Chondrocyte (in vitro differentiated cells): ENCODE data around the gene CENPU. TPM values are rescaled to one million over a fixed set of nuclear protein-coding genes. Genes with fewer than 3 reads are reported as not detected.

ENCODE experiments used
- DNase-seq: peaks from one replicate; pipeline ENCODE4 v3.0.0; 2021; ENCODE audit warnings: mixed read lengths, low spot score
- H3K27ac Mint-ChIP-seq: one replicate; pipeline ENCODE4 v1.8.0; 2021; ENCODE audit warnings: mild to moderate bottlenecking, moderate library complexity, mixed read lengths; ENCODE audit not compliant: unreplicated experiment
- H3K27me3 Mint-ChIP-seq: 2 replicates; pipeline ENCODE4 v1.8.0; 2021; ENCODE audit warnings: low read depth, mixed read lengths
- H3K36me3 Mint-ChIP-seq: 2 replicates; pipeline ENCODE4 v1.8.0; 2021; ENCODE audit warnings: low read depth, mixed read lengths
- H3K4me1 Mint-ChIP-seq: 2 replicates; pipeline ENCODE4 v1.8.0; 2021; ENCODE audit warnings: low read depth, mild to moderate bottlenecking, mixed read lengths
- H3K4me3 Mint-ChIP-seq: one replicate; pipeline ENCODE4 v1.8.0; 2021; ENCODE audit warnings: mild to moderate bottlenecking, moderate library complexity, mixed read lengths; ENCODE audit not compliant: unreplicated experiment
- H3K9me3 Mint-ChIP-seq: 2 replicates; pipeline ENCODE4 v1.8.0; 2021; ENCODE audit warnings: low read depth, mixed read lengths
- CTCF ChIP-seq: fragments of 200-600 bp; sonication (generic); IDR thresholded peaks from 2 replicates; pipeline ENCODE4 v1.5.0; 2021; ENCODE audit warnings: antibody characterized with exemption, mild to moderate bottlenecking, moderate library complexity
- total RNA-seq: library from RNA; stranded (reverse); gene quantifications from 3 replicates; pipeline ENCODE4 v1.2.1, GENCODE V29; 2021

Gene CENPU
- total RNA-seq, 1 donor from 2014 or later: 5.7 TPM

- no peaks in the 10 kb centered on the region for H3K9me3 Mint-ChIP-seq
- TF ChIP-seq CTCF: peak; percentile 71
- H3K27ac Mint-ChIP-seq: peak within 1 kb of the TSS; percentile 95
- H3K36me3 Mint-ChIP-seq: no peaks in the 10 kb centered on the region
- DNase-seq: peak; percentile 99
- peaks cover 68% of the 10 kb centered on the region for H3K4me1 Mint-ChIP-seq
- H3K4me3 Mint-ChIP-seq: peak within 1 kb of the TSS; percentile 81
- no peaks in the 10 kb centered on the region for H3K27me3 Mint-ChIP-seq
Observed at GRCh38 chr4:184649026-184649970, 84.6 kb downstream of the CENPU start, which contains the start of the genes CASP3 and PRIMPOL. Gene CASP3, minus strand, starts transcription at chr4:184649447. Its CDS starts 10,994 bp downstream, at chr4:184638453. Gene PRIMPOL, plus strand, starts transcription at chr4:184649738. Its CDS starts 7,403 bp downstream, at chr4:184657141.

GRCh38 chr4:184648313-184649025 lies 85.4 kb downstream of the CENPU start:
- Mint-ChIP-seq H3K36me3 (no peaks in the 10 kb centered on the region), H3K27ac (peak overlapping the region; percentile 91), H3K4me3 (peak overlapping the region; percentile 80), H3K9me3 (no peaks in the 10 kb centered on the region), H3K27me3 (no peaks in the 10 kb centered on the region), H3K4me1 (peaks cover 68% of the 10 kb centered on the region)
- TF ChIP-seq CTCF: no peak
- no peak for DNase-seq

- TF ChIP-seq CTCF: no peak
- H3K4me1 Mint-ChIP-seq: peaks cover 67% of the 10 kb centered on the region
Observed at GRCh38 chr4:184648054-184648312, 85.9 kb downstream of the CENPU start.

GRCh38 chr4:184647266-184648053 lies 86.4 kb downstream of the CENPU start:
- H3K4me3 Mint-ChIP-seq: peak overlapping the region; percentile 80
- H3K27ac Mint-ChIP-seq: peak overlapping the region; percentile 91
- H3K4me1 Mint-ChIP-seq: peaks cover 66% of the 10 kb centered on the region
- no peak for DNase-seq
- no peaks in the 10 kb centered on the region for H3K9me3 Mint-ChIP-seq
- no peaks in the 10 kb centered on the region for H3K27me3 Mint-ChIP-seq
- no peak for TF ChIP-seq CTCF
- H3K36me3 Mint-ChIP-seq: no peaks in the 10 kb centered on the region

More at GRCh38 chr4:184648054-184648312, 85.9 kb downstream of the CENPU start:
- no peaks in the 10 kb centered on the region for H3K9me3 Mint-ChIP-seq
- DNase-seq: no peak
- peak overlapping the region; percentile 80 for H3K4me3 Mint-ChIP-seq
- peak overlapping the region; percentile 91 for H3K27ac Mint-ChIP-seq
- H3K36me3 Mint-ChIP-seq: no peaks in the 10 kb centered on the region
- H3K27me3 Mint-ChIP-seq: no peaks in the 10 kb centered on the region
